ENCODE results near the gene RAD23B. TPM values are rescaled to one million over a fixed set of nuclear protein-coding genes. Genes with fewer than 3 reads are reported as not detected.

Gene RAD23B
- total and polyA plus RNA-seq, 11 donors = 39.8 to 144 (median 105) TPM

GRCh38 chr9:107281184-107281583 lies 1.9 kb upstream of the RAD23B start:
- H3K4me3 ChIP-seq = no peak overlapping the region
- TF ChIP-seq CTCF (IDR thresholded peaks at IDR 0.05) = no peak
- TF ChIP-seq POLR2A (IDR thresholded peaks at IDR 0.05) = no peak
- intact Hi-C loops (cut with DNase I) = loop anchor here in 3 of 10 donors (5.0 to 10.0 kb wide), 4 partner anchors 41 to 61 kb away; no protein-coding TSS in a partner anchor
- H3K4me1 ChIP-seq = peaks cover 0 to 37% (median 19%) of the 10 kb centered on the region in 12 donors
- ATAC-seq (no peak), DNase-seq (no peak)
- H3K9me3 ChIP-seq = no peaks in the 10 kb centered on the region
- no peak overlapping the region for H3K27ac ChIP-seq
- WGBS, 4 donors = 71 to 100% (median 76%) methylated on average over 1 of the region's 1 CpG
- peaks cover 0 to 4% (median 0%) of the 10 kb centered on the region in 9 donors for H3K27me3 ChIP-seq
- no peaks in the 10 kb centered on the region for H3K36me3 ChIP-seq

- TF ChIP-seq POLR2A (IDR thresholded peaks at IDR 0.05) (no peak), CTCF (IDR thresholded peaks at IDR 0.05) (no peak)
- intact Hi-C loops (cut with DNase I) = loop anchor here in 3 of 10 donors (5.0 to 10.0 kb wide), 4 partner anchors 40 to 60 kb away; no protein-coding TSS in a partner anchor
- H3K4me1 ChIP-seq = peaks cover 0 to 37% (median 20%) of the 10 kb centered on the region in 12 donors
- H3K9me3 ChIP-seq = no peaks in the 10 kb centered on the region
- no peaks in the 10 kb centered on the region for H3K27me3 ChIP-seq
- H3K36me3 ChIP-seq = no peaks in the 10 kb centered on the region
- peak overlapping the region in 11 of 12 donors; percentile 66 to 100 (median 97) for H3K27ac ChIP-seq
- ATAC-seq = peak in 2 of 4 donors; percentile 0
- DNase-seq = peak in 1 of 5 donors; percentile 10
- peak overlapping the region; percentile 39 to 98 (median 84) for H3K4me3 ChIP-seq
- WGBS, 4 donors = 29 to 32% (median 31%) methylated on average over 13 of the region's 13 CpGs
Observed at GRCh38 chr9:107281922-107282667, 984 bp upstream of the RAD23B start.

- H3K27ac ChIP-seq = peak overlapping the region; percentile 97 to 100 (median 99)
- 0 to 1% (median 1%) methylated on average over 31 to 55 of the region's 55 CpGs for WGBS, 4 donors
- peak; percentile 13 to 62 (median 56) for ATAC-seq
- peak overlapping the region; percentile 72 to 99 (median 90) for H3K4me3 ChIP-seq
- no peaks in the 10 kb centered on the region for H3K9me3 ChIP-seq
- H3K36me3 ChIP-seq = no peaks in the 10 kb centered on the region
- intact Hi-C loops (cut with DNase I) = loop anchor here in 3 of 10 donors (5.0 to 10.0 kb wide), 4 partner anchors 38 to 58 kb away; no protein-coding TSS in a partner anchor
- peak; percentile 70 to 86 (median 81) for DNase-seq
- H3K27me3 ChIP-seq = no peaks in the 10 kb centered on the region
- H3K4me1 ChIP-seq = peaks cover 0 to 50% (median 31%) of the 10 kb centered on the region in 12 donors
- no peak for TF ChIP-seq CTCF (IDR thresholded peaks at IDR 0.05)
- no peak for TF ChIP-seq POLR2A (IDR thresholded peaks at IDR 0.05)
Observed at GRCh38 chr9:107283623-107284616, 841 bp downstream of the RAD23B start.

Measured in heart left ventricle (tissue), 16 donors.